T47D (cell line): ENCODE results near the gene MPV17.

ENCODE experiments used
- DNase-seq, 2 experiments: peaks; one replicate each; pipeline versions ENCODE4 v3.0.0 to v3.0.0-alpha.2; 2011 to 2012; ENCODE audit warnings: low read depth in 1 of 2, low spot score in 1 of 2
- JUND ChIP-seq: IDR thresholded peaks from 2 replicates; pipeline ENCODE4 v1.6.1; 2012; ENCODE audit warnings: low read depth
- in situ Hi-C: cut with HindIII; loops from 2 replicates; pipeline ENCODE4 v1.10.0; 2016; ENCODE audit warnings: low sequenced_read_pairs, low pct_unique_long_range_greater_than_20kb

Gene MPV17

GRCh38 chr2:27298391-27299080 lies 24.4 kb downstream of the MPV17 start:
- TF ChIP-seq JUND, result no peak
- no peak for DNase-seq
- in situ Hi-C loops, result no loop called here

GRCh38 chr2:27297195-27297594 lies 25.7 kb downstream of the MPV17 start:
- DNase-seq, result no peak
- no peak for TF ChIP-seq JUND
- in situ Hi-C loops, result no loop called here

DNA sequence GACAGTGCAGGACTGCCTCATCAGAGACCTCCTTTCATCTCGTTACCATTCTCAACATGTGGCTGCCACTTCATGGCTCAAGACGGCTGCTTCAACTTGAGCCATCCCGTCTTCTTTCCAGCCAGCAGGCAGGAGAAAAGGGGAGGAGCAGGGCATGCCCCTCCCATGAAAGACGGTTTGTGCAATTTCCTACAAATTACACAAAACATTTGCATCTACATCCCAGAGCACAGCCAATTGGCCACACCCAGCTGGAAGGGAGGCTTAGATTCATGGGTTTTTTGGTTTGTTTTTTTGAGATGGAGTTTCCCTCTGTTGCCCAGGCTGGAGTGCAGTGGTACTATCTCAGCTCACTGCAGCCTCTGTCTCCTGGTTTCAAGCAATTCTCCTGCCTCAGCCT lies 26.4 kb downstream of the MPV17 start:
- TF ChIP-seq JUND, result no peak
- in situ Hi-C loops, result no loop called here
- no peak for DNase-seq

GRCh38 chr2:27294928-27295327 lies 28.0 kb downstream of the MPV17 start:
- TF ChIP-seq JUND, result no peak
- no peak for DNase-seq
- in situ Hi-C loops, result no loop called here

DNA sequence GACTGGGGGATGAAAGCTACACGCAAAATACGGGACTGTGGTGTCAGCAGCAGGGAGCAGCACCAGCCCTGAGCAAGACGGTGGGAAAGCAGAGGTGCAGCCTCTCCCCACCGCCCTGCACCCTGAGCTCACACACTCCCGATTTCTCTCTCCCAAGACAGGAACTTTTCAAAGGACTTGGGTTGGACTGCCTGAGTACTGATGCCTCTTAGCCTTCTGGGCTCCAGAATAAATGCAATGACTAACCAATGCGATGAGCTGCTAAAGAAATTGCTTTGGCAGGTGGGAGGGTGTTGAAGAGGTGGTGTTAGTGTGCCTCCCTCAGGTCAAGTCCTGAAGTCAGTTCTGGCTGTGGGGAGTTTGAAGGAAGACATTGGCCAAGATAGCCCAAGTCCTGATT lies 31.0 kb downstream of the MPV17 start:
- TF ChIP-seq JUND, result no peak
- no peak for DNase-seq
- in situ Hi-C loops, result no loop called here

DNA sequence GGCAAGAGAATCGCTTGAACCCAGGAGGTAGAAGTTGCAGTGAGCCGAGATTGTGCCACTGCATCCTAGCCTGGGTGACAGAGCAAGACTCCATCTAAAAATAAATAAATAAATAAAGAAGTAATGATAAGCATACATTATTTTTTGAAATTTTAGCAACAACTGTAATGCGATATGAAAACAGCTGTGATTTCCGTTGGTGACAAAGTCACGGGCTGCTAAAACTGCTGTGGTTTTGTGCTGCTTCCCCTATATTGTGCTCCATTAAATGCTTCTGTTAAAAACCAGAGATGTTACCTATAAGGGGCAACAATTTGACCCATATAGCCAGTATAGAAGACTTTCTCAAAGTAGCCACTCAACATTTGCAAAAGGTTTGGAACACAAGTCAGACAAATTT lies 32.3 kb downstream of the MPV17 start:
- no peak for TF ChIP-seq JUND
- in situ Hi-C loops, result no loop called here
- DNase-seq, result no peak

DNA sequence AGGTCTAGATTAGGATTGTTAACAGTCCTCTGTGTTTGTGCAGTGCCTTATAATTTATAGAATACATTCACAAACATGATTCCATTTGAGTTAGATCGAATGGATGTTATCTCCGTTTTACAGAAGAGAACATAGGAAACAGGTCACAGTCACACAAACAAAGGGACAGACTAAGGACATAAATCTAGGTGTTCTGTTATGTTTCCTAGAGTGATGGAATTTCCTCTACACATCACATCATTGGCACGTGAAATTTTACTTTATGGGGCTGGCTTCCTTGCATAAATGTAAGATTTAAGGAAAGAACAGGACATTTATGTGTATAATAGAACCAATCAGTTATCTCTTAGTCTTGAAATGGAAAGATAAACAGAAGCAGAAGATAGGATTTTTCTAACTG lies 34.3 kb downstream of the MPV17 start:
- TF ChIP-seq JUND, result no peak
- in situ Hi-C loops, result no loop called here
- no peak for DNase-seq

- DNase-seq, result no peak
- in situ Hi-C loops, result no loop called here
- no peak for TF ChIP-seq JUND
These were observed 37.4 kb downstream of the MPV17 start for GRCh38 chr2:27285481-27285880.

DNA sequence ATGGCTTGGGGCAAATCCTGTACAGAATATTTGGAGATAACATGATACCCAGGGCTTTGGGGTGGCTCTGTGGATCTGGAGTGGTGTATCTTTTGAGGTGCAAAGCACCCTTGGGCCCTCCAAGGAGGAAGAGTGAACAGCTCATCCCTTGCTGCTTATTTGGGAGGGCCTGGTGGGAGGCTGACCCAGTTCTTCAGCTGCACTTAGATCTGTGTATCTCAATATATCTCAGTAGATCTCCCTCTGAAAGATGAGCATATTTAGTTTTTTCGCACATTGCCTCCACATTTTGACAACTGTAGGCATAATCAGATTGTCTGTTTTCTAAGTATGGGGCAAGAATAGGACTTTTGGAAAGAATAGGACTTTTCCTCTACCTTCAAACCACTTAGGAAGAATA lies 37.9 kb downstream of the MPV17 start:
- TF ChIP-seq JUND, result no peak
- in situ Hi-C loops, result no loop called here
- DNase-seq, result no peak

DNA sequence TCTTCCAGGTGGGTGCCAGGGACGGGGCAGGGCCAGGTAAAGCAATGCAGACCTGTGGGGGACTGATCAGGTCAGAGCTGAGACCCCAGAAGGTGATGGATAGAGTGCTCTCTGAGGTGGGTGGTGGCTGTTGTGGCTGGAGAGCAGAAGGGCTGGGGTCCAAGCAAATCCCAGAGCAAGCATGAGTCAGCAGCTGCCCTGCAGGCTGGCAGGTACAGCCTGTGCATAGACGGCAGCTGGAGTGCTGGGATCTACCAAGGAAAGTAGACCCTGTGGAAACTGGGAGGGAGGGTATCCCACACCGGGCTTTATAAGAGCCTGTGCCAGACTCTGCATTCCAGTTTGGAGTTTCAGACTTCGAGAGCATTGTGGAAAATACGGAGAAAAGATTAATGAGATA lies 40.0 kb downstream of the MPV17 start:
- no peak for DNase-seq
- no peak for TF ChIP-seq JUND

GRCh38 chr2:27281855-27282559 lies 40.9 kb downstream of the MPV17 start, which contains the start of gene TRIM54:
Gene TRIM54 (plus strand): TSS chr2:27282429. CDS start chr2:27282732, 303 bp downstream.
- TF ChIP-seq JUND, result no peak
- DNase-seq, result no peak
- in situ Hi-C loops, result no loop called here

More for the DNA sequence above, 40.0 kb downstream of the MPV17 start:
- in situ Hi-C loops, result no loop called here

GRCh38 chr2:27281442-27281841 lies 41.5 kb downstream of the MPV17 start:
- DNase-seq, result no peak
- in situ Hi-C loops, result no loop called here
- no peak for TF ChIP-seq JUND

GRCh38 chr2:27280826-27281225 lies 42.1 kb downstream of the MPV17 start:
- in situ Hi-C loops, result no loop called here
- no peak for DNase-seq
- no peak for TF ChIP-seq JUND

DNA sequence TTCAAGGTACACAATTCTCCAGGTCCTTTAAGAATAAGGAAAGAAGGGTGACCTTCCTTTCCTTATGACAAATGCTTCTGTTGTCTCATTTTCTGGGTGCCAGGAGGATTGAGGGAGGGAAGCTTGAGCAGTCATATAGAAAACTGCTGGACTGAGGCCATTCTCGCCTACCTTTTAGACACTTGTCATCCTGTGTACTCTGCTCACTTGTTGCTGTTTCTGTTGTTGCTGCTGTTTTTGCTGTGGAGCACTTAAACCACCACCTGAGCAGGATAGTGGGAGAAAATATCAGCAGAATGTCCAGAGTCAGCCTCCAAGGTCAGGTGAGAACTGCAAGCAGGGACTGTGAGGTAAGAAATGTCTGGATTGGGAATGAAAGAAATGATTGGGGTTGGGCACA lies 44.9 kb downstream of the MPV17 start:
- in situ Hi-C loops, result no loop called here
- TF ChIP-seq JUND, result no peak
- no peak for DNase-seq
